Endothelial cell of umbilical vein (primary cell): ENCODE measurements around the gene MAL.

Experiments used
- MYC ChIP-seq: IDR thresholded peaks from one replicate; pipeline ENCODE4 v1.6.1; 2011; ENCODE audit warnings: mild to moderate bottlenecking, low read depth, low read length
- TF ChIP-seq, protein P1 (sequence below), 2 donors: IDR thresholded peaks; 1 replicate in 1 of 2; 2 replicates in 1 of 2; pipeline ENCODE4 v1.5.1; 2011; ENCODE audit warnings: low read length in 2 of 2, mild to moderate bottlenecking in 2 of 2, moderate library complexity in 2 of 2, control low read depth in 1 of 2, inconsistent platforms in 1 of 2, low read depth in 1 of 2; ENCODE audit not compliant: insufficient read depth in 1 of 2; ENCODE audit errors: extremely low read depth in 1 of 2

- TF ChIP-seq, protein P1, sequence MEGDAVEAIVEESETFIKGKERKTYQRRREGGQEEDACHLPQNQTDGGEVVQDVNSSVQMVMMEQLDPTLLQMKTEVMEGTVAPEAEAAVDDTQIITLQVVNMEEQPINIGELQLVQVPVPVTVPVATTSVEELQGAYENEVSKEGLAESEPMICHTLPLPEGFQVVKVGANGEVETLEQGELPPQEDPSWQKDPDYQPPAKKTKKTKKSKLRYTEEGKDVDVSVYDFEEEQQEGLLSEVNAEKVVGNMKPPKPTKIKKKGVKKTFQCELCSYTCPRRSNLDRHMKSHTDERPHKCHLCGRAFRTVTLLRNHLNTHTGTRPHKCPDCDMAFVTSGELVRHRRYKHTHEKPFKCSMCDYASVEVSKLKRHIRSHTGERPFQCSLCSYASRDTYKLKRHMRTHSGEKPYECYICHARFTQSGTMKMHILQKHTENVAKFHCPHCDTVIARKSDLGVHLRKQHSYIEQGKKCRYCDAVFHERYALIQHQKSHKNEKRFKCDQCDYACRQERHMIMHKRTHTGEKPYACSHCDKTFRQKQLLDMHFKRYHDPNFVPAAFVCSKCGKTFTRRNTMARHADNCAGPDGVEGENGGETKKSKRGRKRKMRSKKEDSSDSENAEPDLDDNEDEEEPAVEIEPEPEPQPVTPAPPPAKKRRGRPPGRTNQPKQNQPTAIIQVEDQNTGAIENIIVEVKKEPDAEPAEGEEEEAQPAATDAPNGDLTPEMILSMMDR (IDR thresholded peaks at IDR 0.05; ENCODE audit: extremely low read depth in 1 of 2, insufficient read depth in 1 of 2, low read depth in 1 of 2, low read length in 2 of 2) = no peak
- TF ChIP-seq MYC = no peak
These were observed 52.5 kb downstream of the MAL start for GRCh38 chr2:95077861-95078603.
